GM12873 (cell line): ENCODE results near the gene AJAP1.

Source experiments
- TF ChIP-seq, protein P1 (sequence below): IDR thresholded peaks from 2 replicates; pipeline ENCODE4 v1.5.1; 2012; ENCODE audit warnings: low read depth, mild to moderate bottlenecking, moderate library complexity, low read length, control low read depth; ENCODE audit not compliant: insufficient read depth; ENCODE audit errors: missing control alignments

The AJAP1 gene

DNA sequence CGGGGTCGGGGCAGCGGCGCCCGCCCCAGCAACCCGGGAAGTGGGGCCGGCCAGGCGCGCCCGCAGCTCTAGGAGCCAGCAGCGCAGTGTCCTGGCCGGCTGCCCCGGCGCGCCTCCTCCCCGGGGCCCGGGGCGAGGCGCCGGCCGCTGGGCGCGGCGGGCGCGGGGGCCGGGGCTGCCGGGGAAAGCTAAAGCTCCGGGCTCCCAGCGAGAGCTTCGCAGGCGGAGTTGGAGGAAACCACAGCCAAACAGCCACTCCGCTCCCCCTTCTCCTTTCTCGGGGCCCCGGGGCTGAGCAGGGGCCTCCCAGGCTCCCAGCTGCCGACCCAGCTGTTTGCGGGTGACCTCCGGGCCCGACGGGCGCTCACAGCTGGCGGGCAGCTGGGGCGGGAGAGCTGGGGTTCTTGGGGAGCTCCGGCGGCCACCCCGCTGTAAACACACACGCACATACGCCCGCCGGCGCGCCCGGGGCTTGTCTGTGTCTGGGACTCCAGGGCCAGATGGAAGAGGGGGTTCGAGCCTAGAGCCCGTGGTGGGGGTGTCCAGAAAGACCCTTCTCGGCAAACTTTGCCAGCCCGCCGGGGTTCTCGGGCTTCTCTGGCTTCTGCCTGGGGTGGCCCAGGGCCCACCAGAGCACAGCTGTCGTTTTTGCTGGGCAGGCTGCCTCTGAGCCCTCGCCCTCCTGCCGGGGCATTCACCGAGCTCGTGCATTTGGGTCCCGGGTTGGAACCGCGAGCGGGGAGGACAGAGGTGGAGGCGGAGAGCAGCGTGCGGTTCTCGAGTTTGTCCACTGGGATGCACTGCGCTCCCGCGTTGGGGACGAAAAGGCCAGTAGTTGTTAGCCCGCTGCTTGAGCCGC is 1.5 kb downstream of the AJAP1 start:
- TF ChIP-seq, protein P1, sequence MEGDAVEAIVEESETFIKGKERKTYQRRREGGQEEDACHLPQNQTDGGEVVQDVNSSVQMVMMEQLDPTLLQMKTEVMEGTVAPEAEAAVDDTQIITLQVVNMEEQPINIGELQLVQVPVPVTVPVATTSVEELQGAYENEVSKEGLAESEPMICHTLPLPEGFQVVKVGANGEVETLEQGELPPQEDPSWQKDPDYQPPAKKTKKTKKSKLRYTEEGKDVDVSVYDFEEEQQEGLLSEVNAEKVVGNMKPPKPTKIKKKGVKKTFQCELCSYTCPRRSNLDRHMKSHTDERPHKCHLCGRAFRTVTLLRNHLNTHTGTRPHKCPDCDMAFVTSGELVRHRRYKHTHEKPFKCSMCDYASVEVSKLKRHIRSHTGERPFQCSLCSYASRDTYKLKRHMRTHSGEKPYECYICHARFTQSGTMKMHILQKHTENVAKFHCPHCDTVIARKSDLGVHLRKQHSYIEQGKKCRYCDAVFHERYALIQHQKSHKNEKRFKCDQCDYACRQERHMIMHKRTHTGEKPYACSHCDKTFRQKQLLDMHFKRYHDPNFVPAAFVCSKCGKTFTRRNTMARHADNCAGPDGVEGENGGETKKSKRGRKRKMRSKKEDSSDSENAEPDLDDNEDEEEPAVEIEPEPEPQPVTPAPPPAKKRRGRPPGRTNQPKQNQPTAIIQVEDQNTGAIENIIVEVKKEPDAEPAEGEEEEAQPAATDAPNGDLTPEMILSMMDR, result peak; percentile 55

DNA sequence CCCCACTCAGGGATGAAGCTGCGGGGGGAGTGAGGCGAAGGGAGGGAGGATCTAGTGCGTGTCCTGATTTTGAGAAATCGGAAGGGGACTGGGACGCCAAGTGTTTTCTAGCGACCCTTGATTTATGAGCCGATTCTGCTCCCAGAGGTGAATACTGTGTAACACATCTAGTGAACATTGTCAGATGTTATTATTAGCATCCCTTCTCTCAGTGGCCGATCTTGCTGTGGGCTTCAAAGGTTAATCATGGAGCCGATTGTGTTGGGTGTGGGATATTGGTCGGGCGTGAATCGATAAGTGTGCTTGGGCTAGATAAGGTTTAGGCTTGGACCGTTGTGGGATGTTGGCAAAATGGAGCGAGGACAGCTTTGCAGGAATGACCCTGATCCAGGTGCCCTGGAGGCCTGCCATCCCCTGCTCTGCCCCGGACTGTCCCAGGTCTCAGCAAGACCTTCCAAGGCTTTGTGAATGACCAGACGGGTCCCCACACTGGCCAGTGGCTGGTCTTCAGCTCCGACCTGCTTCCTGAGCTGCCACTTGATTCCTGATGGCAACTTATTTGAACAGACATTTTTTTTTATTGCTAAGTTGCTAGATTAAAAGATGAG is 2.2 kb downstream of the AJAP1 start:
- TF ChIP-seq, protein P1, result no peak

DNA sequence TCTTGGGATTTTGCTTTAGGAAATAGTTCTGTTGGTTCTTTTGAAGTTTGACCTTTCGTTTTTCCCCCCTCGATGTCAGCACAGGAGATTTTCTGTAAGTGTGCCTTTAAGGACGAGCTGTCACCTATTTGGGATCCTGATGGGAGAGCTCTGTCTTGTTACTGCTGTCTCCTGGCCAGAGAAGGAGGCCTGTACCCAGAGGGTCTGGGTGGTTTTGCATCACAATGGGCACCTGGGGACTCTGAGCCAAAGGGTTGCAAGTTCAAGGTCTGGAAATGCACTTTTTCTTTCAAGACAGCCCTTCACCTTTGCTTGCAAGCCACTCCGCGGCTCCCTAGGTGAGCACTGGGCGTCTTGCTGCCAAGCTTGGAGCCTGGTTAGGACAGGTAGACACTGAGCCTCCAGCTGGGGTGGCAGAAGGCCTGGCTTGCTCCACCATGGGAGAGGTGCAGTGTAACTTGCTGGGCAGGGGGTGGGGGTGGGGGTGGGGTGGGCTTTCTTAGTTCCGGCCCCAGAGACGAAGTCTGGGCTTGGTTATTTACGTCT is 2.9 kb downstream of the AJAP1 start:
- TF ChIP-seq, protein P1, result no peak

DNA sequence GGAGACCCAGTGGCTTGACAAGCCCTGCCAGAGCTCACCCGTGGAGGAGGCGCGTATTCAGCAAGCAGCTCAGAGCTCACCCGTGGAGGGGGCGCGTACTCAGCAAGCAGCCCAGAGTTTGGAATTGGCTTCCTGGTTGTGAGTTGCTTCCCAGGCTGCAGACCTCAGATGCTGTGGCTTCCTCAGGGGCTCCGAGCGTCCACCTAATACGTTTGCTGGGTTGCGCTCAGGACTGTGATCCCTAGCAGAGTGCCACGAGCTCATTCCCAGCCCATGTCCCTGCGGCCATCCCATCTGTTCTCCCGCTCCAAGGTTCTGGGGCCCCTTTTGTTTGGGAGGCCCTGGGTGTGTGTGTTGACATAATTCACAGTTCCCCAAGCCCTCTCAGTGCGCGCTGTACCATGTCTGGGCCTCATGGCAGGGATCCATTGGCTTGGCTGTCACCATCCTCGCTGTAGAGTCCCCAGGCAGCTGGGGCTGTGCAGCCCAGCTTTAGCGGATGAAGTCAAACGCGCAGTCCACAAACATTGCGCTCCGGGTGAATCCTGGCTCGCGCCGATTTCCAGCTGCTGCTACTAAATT is 3.6 kb downstream of the AJAP1 start:
- TF ChIP-seq, protein P1, result no peak

DNA sequence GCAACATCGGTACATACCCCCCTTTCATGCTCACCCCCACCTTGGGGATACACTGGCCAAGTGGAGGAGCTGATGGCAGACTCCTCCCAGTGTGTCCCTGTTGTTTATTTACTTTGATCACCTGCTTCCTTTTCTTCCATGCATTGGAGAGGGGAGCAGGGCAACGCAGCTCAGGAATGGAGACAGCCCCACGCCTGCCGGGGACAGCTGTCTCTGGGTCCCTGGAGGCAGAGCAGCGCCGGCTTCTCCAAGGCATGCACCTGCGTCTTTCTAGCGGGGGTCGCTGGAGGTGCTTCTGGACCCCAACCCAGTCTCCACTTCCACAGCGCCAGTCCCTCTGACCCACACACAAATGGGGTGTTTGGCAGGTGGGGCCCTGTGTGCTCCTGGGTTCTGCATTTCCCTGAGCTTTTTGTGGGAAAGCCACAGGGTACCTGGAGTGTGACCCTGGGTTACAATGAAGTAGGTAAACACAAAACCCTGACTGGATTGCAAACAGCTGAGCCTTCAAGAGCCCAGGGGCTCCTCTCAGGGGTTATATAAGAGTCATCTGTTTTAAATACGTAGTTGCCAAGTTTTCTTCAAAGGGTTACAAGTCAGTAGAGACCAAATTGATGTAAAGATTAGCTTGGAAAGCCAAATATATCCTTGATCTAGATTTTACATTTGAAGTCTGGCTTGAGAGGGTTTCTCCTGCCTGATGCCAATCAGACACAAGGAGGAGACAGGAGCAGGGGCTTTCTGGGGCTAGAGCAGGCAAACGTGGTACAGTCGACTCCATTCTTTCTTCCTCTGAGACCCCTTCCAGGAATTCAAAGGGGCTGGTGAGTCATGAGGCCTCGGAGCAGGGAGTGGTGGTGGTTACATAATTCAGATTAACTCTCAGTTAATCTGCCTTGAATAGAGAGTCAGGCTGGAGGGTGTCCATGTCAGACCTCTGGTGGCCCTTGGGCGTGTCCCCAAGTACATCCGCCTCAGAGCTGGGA is 4.5 kb downstream of the AJAP1 start:
- TF ChIP-seq, protein P1, result no peak

DNA sequence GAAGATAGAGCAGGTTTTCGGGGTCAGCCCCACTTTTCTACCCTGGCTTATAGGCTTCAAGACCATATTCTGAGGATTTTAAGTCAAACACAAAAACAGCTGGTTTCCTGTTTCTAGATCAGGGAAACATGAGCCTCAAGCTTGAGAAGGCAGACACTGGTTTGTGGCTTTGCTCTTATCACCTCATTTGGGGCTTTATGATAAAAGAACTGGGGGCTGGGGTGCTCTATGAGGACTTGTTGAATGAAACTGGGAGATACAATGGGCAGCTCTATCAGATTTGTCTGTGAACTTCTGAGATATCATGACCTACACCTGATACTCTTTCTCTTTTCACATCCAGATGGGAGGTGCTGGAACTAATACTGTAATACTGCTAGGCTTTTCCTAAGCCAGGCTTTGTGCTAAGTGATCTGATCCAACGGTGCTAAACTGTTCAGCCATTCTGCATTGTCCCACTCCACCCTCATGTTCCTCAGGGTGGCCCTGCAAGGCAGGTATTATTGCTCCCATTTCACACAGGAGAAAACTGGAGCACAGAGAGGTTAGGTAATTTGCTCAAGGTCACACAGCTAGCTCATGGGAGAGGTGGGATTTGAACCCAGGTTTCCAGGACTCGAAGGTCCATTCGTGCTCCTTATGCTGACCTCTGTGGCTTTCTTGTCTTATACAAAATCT is 6.6 kb downstream of the AJAP1 start:
- TF ChIP-seq, protein P1, result no peak
